B cell (primary cell): ENCODE measurements around the gene DAB1.

Experiments used
- CTCF ChIP-seq: fragments of 200-600 bp; IDR thresholded peaks from one replicate; pipeline ENCODE4 v1.8.0; 2022; ENCODE audit warnings: antibody characterized with exemption, mild to moderate bottlenecking
- EZH2 ChIP-seq: IDR thresholded peaks from 2 replicates; pipeline ENCODE4 v1.6.1; 2012; ENCODE audit warnings: borderline replicate concordance, low read depth, mild to moderate bottlenecking, moderate library complexity, low read length; ENCODE audit not compliant: insufficient read depth, poor library complexity, severe bottlenecking

- TF ChIP-seq CTCF: no peak
- no peak for TF ChIP-seq EZH2
Measured at GRCh38 chr1:56977910-56978309, 445.9 kb downstream of the DAB1 start.
